Measurements from ENCODE around the gene GPR82. TPM values are rescaled to one million over a fixed set of nuclear protein-coding genes. Genes with fewer than 3 reads are reported as not detected.

The GPR82 gene
- total and polyA plus RNA-seq, 5 donors from 2014 or later: 0.25 to 0.83 (median 0.39) TPM; not detected in 1

DNA sequence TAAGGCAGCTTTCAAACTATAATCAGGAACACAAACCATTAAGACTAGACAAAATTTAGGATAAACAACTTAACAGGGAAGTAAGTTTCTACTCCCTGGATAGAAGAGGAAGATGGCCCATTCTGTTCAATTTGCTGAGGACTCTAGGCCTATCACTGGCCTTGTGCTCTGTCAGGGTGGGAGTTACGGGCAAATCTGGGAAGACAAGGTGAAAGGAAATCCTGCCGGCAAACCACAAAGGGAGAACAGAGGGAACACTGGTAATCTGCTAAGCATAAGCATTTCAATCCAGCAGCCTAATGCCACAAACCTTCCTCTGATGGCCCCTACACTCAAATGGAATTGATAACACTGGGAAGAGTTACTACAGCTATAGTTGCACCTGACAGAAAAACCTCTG, 8.3 kb downstream of the GPR82 start:
- H3K27ac ChIP-seq (ENCODE audit: insufficient read depth, low read length, poor library complexity, severe bottlenecking): no peak overlapping the region
- H3K4me3 Mint-ChIP-seq: no peak overlapping the region
- peaks cover 9% of the 10 kb centered on the region for H3K36me3 Mint-ChIP-seq
- peaks cover 12 to 29% (median 21%) of the 10 kb centered on the region in 4 donors for H3K4me1 Mint-ChIP-seq
- H3K27me3 Mint-ChIP-seq: no peaks in the 10 kb centered on the region
- H3K36me3 ChIP-seq (ENCODE audit: control insufficient read depth, insufficient read depth, low read length): peaks cover 7% of the 10 kb centered on the region
- no peaks in the 10 kb centered on the region for H3K9me3 ChIP-seq (ENCODE audit: control insufficient read depth in 2 of 2, low read length in 2 of 2)
- no peaks in the 10 kb centered on the region for H3K9me3 Mint-ChIP-seq
- ATAC-seq (ENCODE audit: low read depth in 2 of 2) (no peak), DNase-seq (no peak)
- H3K4me3 ChIP-seq (ENCODE audit: low read depth, low read length): no peak overlapping the region
- peaks cover 7% of the 10 kb centered on the region for H3K4me1 ChIP-seq (ENCODE audit: control insufficient read depth, insufficient read depth, low read length, poor library complexity, severe bottlenecking)
- peak overlapping the region in 2 of 3 donors; percentile 6 to 21 for H3K27ac Mint-ChIP-seq
- no peaks in the 10 kb centered on the region for H3K27me3 ChIP-seq (ENCODE audit: control insufficient read depth, insufficient read depth, low read length)

GRCh38 chrX:41733939-41734338, 10.0 kb downstream of the GPR82 start:
- H3K4me1 ChIP-seq (ENCODE audit: control insufficient read depth, insufficient read depth, low read length, poor library complexity, severe bottlenecking): peaks cover 8% of the 10 kb centered on the region
- H3K9me3 Mint-ChIP-seq: no peaks in the 10 kb centered on the region
- H3K4me1 Mint-ChIP-seq: peaks cover 7 to 34% (median 18%) of the 10 kb centered on the region in 4 donors
- H3K4me3 Mint-ChIP-seq: no peak overlapping the region
- H3K4me3 ChIP-seq (ENCODE audit: low read depth, low read length): no peak overlapping the region
- H3K27ac ChIP-seq (ENCODE audit: insufficient read depth, low read length, poor library complexity, severe bottlenecking): no peak overlapping the region
- H3K36me3 ChIP-seq (ENCODE audit: control insufficient read depth, insufficient read depth, low read length): peaks cover 7% of the 10 kb centered on the region
- H3K27ac Mint-ChIP-seq: peak overlapping the region in 1 of 3 donors; percentile 13
- peaks cover 9% of the 10 kb centered on the region for H3K36me3 Mint-ChIP-seq
- DNase-seq (peak in 1 of 3 donors; percentile 62), ATAC-seq (ENCODE audit: low read depth in 2 of 2) (peak; percentile 47 to 66)
- no peaks in the 10 kb centered on the region for H3K9me3 ChIP-seq (ENCODE audit: control insufficient read depth in 2 of 2, low read length in 2 of 2)
- no peaks in the 10 kb centered on the region for H3K27me3 Mint-ChIP-seq
- H3K27me3 ChIP-seq (ENCODE audit: control insufficient read depth, insufficient read depth, low read length): no peaks in the 10 kb centered on the region

GRCh38 chrX:41734530-41734929, 10.5 kb downstream of the GPR82 start:
- ATAC-seq (ENCODE audit: low read depth in 2 of 2) (no peak), DNase-seq (no peak)
- H3K27me3 ChIP-seq (ENCODE audit: control insufficient read depth, insufficient read depth, low read length): no peaks in the 10 kb centered on the region
- Mint-ChIP-seq H3K36me3 (peaks cover 9% of the 10 kb centered on the region), H3K27me3 (no peaks in the 10 kb centered on the region), H3K27ac (peak overlapping the region in 1 of 3 donors; percentile 71), H3K4me3 (no peak overlapping the region), H3K9me3 (no peaks in the 10 kb centered on the region), H3K4me1 (peaks cover 7 to 38% (median 18%) of the 10 kb centered on the region in 4 donors)
- peaks cover 8% of the 10 kb centered on the region for H3K4me1 ChIP-seq (ENCODE audit: control insufficient read depth, insufficient read depth, low read length, poor library complexity, severe bottlenecking)
- peaks cover 7% of the 10 kb centered on the region for H3K36me3 ChIP-seq (ENCODE audit: control insufficient read depth, insufficient read depth, low read length)
- H3K9me3 ChIP-seq (ENCODE audit: control insufficient read depth in 2 of 2, low read length in 2 of 2): no peaks in the 10 kb centered on the region
- no peak overlapping the region for H3K4me3 ChIP-seq (ENCODE audit: low read depth, low read length)
- H3K27ac ChIP-seq (ENCODE audit: insufficient read depth, low read length, poor library complexity, severe bottlenecking): no peak overlapping the region

DNA sequence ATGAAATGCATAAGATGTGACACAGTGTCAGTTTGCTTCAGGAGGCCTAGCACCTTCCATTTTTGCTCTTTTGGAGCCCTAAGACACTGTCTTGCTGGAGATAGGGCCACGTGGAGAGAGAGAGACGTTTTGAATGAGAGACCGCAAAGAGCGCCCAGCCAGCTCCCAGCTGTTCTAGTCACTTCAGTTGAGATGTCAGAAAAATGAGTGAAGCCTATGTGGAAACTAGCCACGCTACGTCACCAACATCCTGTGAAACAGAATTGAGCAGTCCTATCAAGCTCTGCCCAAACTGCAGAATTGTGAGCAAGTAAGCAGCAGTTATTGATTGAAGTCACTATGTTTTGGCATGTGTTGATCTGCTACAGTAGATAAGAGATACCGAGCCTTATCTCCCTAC, 13.1 kb downstream of the GPR82 start:
- H3K9me3 ChIP-seq (ENCODE audit: control insufficient read depth in 2 of 2, low read length in 2 of 2): no peaks in the 10 kb centered on the region
- Mint-ChIP-seq H3K4me3 (no peak overlapping the region), H3K9me3 (no peaks in the 10 kb centered on the region), H3K27ac (peak overlapping the region in 1 of 3 donors; percentile 38), H3K4me1 (peaks cover 7 to 39% (median 21%) of the 10 kb centered on the region in 4 donors), H3K36me3 (peaks cover 5% of the 10 kb centered on the region), H3K27me3 (no peaks in the 10 kb centered on the region)
- H3K27ac ChIP-seq (ENCODE audit: insufficient read depth, low read length, poor library complexity, severe bottlenecking): peak overlapping the region; percentile 23
- no peak overlapping the region for H3K4me3 ChIP-seq (ENCODE audit: low read depth, low read length)
- H3K4me1 ChIP-seq (ENCODE audit: control insufficient read depth, insufficient read depth, low read length, poor library complexity, severe bottlenecking): peaks cover 8% of the 10 kb centered on the region
- DNase-seq: peak in 2 of 3 donors; percentile 27 to 60
- H3K27me3 ChIP-seq (ENCODE audit: control insufficient read depth, insufficient read depth, low read length): no peaks in the 10 kb centered on the region
- peaks cover 13% of the 10 kb centered on the region for H3K36me3 ChIP-seq (ENCODE audit: control insufficient read depth, insufficient read depth, low read length)
- ATAC-seq (ENCODE audit: low read depth in 2 of 2): peak; percentile 52 to 66

GRCh38 chrX:41739871-41740270, 15.9 kb downstream of the GPR82 start:
- peaks cover 7 to 30% (median 17%) of the 10 kb centered on the region in 4 donors for H3K4me1 Mint-ChIP-seq
- H3K27me3 Mint-ChIP-seq: no peaks in the 10 kb centered on the region
- H3K36me3 Mint-ChIP-seq: peaks cover 10% of the 10 kb centered on the region
- H3K9me3 Mint-ChIP-seq: no peaks in the 10 kb centered on the region
- H3K27ac ChIP-seq (ENCODE audit: insufficient read depth, low read length, poor library complexity, severe bottlenecking): no peak overlapping the region
- DNase-seq: no peak
- no peak for ATAC-seq (ENCODE audit: low read depth in 2 of 2)
- no peaks in the 10 kb centered on the region for H3K27me3 ChIP-seq (ENCODE audit: control insufficient read depth, insufficient read depth, low read length)
- no peaks in the 10 kb centered on the region for H3K9me3 ChIP-seq (ENCODE audit: control insufficient read depth in 2 of 2, low read length in 2 of 2)
- peaks cover 15% of the 10 kb centered on the region for H3K36me3 ChIP-seq (ENCODE audit: control insufficient read depth, insufficient read depth, low read length)
- peak overlapping the region in 1 of 3 donors; percentile 13 for H3K27ac Mint-ChIP-seq
- peaks cover 8% of the 10 kb centered on the region for H3K4me1 ChIP-seq (ENCODE audit: control insufficient read depth, insufficient read depth, low read length, poor library complexity, severe bottlenecking)
- no peak overlapping the region for H3K4me3 ChIP-seq (ENCODE audit: low read depth, low read length)
- H3K4me3 Mint-ChIP-seq: no peak overlapping the region

DNA sequence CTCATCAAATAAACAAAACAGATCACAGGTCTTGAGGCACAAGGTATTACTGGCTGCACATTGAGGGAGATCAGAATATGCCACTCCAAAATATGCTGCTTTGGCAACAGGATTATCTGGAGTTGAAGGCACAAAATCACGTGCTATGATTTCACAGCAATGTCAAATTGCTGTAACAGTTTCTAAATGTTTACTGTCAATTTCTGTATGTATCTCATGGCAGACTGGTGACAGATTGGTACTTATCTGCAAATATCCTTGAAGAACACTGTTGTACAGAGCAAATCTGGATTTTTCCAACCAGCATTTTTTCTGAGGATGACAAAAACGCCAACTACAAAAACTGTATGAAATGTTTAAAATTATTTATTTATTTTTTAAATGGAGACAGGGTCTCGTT, 26.7 kb downstream of the GPR82 start:
- Mint-ChIP-seq H3K9me3 (peaks cover 0 to 1% (median 0%) of the 10 kb centered on the region in 7 donors), H3K27me3 (no peaks in the 10 kb centered on the region), H3K27ac (no peak overlapping the region), H3K36me3 (peaks cover 8% of the 10 kb centered on the region), H3K4me1 (peaks cover 9 to 26% (median 15%) of the 10 kb centered on the region in 4 donors), H3K4me3 (no peak overlapping the region)
- DNase-seq (no peak), ATAC-seq (ENCODE audit: low read depth in 2 of 2) (no peak)
- H3K36me3 ChIP-seq (ENCODE audit: control insufficient read depth, insufficient read depth, low read length): peaks cover 2% of the 10 kb centered on the region
- no peak overlapping the region for H3K4me3 ChIP-seq (ENCODE audit: low read depth, low read length)
- H3K27me3 ChIP-seq (ENCODE audit: control insufficient read depth, insufficient read depth, low read length): no peaks in the 10 kb centered on the region
- no peak overlapping the region for H3K27ac ChIP-seq (ENCODE audit: insufficient read depth, low read length, poor library complexity, severe bottlenecking)
- H3K9me3 ChIP-seq (ENCODE audit: control insufficient read depth in 2 of 2, low read length in 2 of 2): no peaks in the 10 kb centered on the region
- no peaks in the 10 kb centered on the region for H3K4me1 ChIP-seq (ENCODE audit: control insufficient read depth, insufficient read depth, low read length, poor library complexity, severe bottlenecking)

- H3K4me1 ChIP-seq (ENCODE audit: control insufficient read depth, insufficient read depth, low read length, poor library complexity, severe bottlenecking): peaks cover 3% of the 10 kb centered on the region
- H3K9me3 ChIP-seq (ENCODE audit: control insufficient read depth in 2 of 2, low read length in 2 of 2): no peaks in the 10 kb centered on the region
- H3K4me3 Mint-ChIP-seq: no peak overlapping the region
- H3K4me1 Mint-ChIP-seq: peaks cover 15 to 50% (median 35%) of the 10 kb centered on the region in 4 donors
- no peak for ATAC-seq (ENCODE audit: low read depth in 2 of 2)
- H3K27me3 ChIP-seq (ENCODE audit: control insufficient read depth, insufficient read depth, low read length): no peaks in the 10 kb centered on the region
- no peak overlapping the region for H3K27ac Mint-ChIP-seq
- H3K4me3 ChIP-seq (ENCODE audit: low read depth, low read length): no peak overlapping the region
- no peaks in the 10 kb centered on the region for H3K9me3 Mint-ChIP-seq
- no peak for DNase-seq
- H3K27ac ChIP-seq (ENCODE audit: insufficient read depth, low read length, poor library complexity, severe bottlenecking): no peak overlapping the region
- no peaks in the 10 kb centered on the region for H3K36me3 ChIP-seq (ENCODE audit: control insufficient read depth, insufficient read depth, low read length)
- no peaks in the 10 kb centered on the region for H3K36me3 Mint-ChIP-seq
- no peaks in the 10 kb centered on the region for H3K27me3 Mint-ChIP-seq
Observed at GRCh38 chrX:41758401-41758800, 34.4 kb downstream of the GPR82 start.

- Mint-ChIP-seq H3K4me3 (no peak overlapping the region), H3K27ac (no peak overlapping the region), H3K4me1 (peaks cover 15 to 54% (median 40%) of the 10 kb centered on the region in 4 donors), H3K36me3 (no peaks in the 10 kb centered on the region), H3K27me3 (no peaks in the 10 kb centered on the region), H3K9me3 (no peaks in the 10 kb centered on the region)
- no peak overlapping the region for H3K4me3 ChIP-seq (ENCODE audit: low read depth, low read length)
- ATAC-seq (ENCODE audit: low read depth in 2 of 2): no peak
- H3K27ac ChIP-seq (ENCODE audit: insufficient read depth, low read length, poor library complexity, severe bottlenecking): peak overlapping the region; percentile 25
- no peaks in the 10 kb centered on the region for H3K9me3 ChIP-seq (ENCODE audit: control insufficient read depth in 2 of 2, low read length in 2 of 2)
- peak in 1 of 3 donors; percentile 39 for DNase-seq
- H3K36me3 ChIP-seq (ENCODE audit: control insufficient read depth, insufficient read depth, low read length): peaks cover 1% of the 10 kb centered on the region
- no peaks in the 10 kb centered on the region for H3K27me3 ChIP-seq (ENCODE audit: control insufficient read depth, insufficient read depth, low read length)
- peaks cover 3% of the 10 kb centered on the region for H3K4me1 ChIP-seq (ENCODE audit: control insufficient read depth, insufficient read depth, low read length, poor library complexity, severe bottlenecking)
Observed at GRCh38 chrX:41759817-41760216, 35.8 kb downstream of the GPR82 start.
